Memory B cell (primary cell): ENCODE data around the gene CATSPER2.
"Not testable (repeated sequence)": the region's sequence is repeated elsewhere in the genome, so short reads cannot be mapped to it uniquely, and the experiment has no call there.

Source experiments
- ATAC-seq: fragments of 150-1000 bp; cut with Tn5 transposase; 2 replicates; pipeline ENCODE4 v1.10.0; 2021; ENCODE audit warnings: low read depth, mild to moderate bottlenecking, moderate library complexity
- DNase-seq, 2 donors: peaks; one replicate each; pipeline ENCODE4 v3.0.0; 2022; ENCODE audit warnings: low spot score in 2 of 2
- H3K27ac Mint-ChIP-seq: one replicate; pipeline ENCODE4 v1.8.0; 2022; ENCODE audit warnings: mild to moderate bottlenecking, moderate library complexity, mixed read lengths
- H3K27me3 Mint-ChIP-seq: one replicate; pipeline ENCODE4 v1.8.0; 2022; ENCODE audit warnings: mixed read lengths
- H3K36me3 Mint-ChIP-seq: one replicate; pipeline ENCODE4 v1.8.0; 2022; ENCODE audit warnings: mild to moderate bottlenecking, mixed read lengths
- H3K4me1 Mint-ChIP-seq: one replicate; pipeline ENCODE4 v1.8.0; 2022; ENCODE audit warnings: mixed read lengths
- H3K4me3 Mint-ChIP-seq: one replicate; pipeline ENCODE4 v1.8.0; 2022; ENCODE audit warnings: mild to moderate bottlenecking, moderate library complexity, mixed read lengths
- H3K9me3 Mint-ChIP-seq: one replicate; pipeline ENCODE4 v1.8.0; 2022; ENCODE audit warnings: mixed read lengths

CATSPER2 gene

DNA sequence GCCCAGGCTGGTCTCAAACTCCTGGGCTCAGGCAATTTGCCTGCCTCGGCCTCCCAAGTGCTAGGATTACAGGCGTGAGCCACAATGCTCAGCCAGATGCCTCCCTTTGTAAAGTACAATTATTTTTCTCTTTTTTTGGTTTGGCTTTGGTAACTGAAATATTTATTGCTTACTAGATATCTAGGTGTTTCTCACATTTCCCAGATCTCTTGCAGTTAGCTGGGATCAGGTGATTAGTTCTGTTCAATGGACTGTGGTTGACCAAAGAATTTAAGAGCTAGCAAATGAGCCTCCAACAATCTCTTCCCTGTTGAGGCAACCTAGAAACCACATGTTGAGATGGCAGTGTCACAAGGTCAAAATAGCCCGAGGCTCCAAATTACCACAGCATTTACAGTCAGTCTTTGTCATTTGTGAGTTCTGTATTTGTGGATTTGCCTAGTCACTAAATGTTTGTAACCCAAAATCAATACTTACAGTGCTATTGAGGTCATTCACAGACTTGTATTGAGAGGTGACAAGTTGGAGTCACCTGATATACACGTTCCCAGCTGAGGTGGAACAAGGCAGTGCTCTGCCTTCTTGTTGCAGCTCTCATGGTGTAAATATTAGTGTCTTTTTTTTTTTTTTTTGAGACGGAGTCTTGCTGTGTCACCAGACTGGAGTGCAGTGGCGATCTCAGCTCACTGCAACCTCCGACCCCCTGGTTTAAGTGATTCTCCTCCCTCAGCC lies 26.4 kb downstream of the CATSPER2 start:
- ATAC-seq, H3K4me3 Mint-ChIP-seq, H3K4me1 Mint-ChIP-seq, H3K9me3 Mint-ChIP-seq, DNase-seq, H3K27me3 Mint-ChIP-seq, H3K27ac Mint-ChIP-seq, H3K36me3 Mint-ChIP-seq: not testable (repeated sequence)

DNA sequence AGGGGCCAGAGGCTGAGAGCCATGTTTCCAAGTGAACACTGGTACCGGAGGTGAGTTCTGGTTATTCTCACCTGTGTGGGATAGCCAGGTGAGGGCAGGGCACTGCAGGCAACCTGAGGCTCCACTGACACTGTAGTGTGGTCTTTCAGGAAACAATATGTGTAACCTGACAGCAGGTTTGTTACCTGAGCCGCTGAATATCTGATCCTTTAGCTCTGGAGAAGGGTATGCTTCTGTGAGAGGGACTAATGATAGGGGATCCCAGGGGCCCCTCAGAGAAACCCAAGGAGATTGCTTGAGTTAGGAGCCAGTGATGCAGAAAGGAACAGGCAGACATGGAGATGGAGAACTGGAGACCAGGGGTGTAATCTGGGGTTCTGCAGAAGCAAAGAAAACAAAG lies 29.9 kb downstream of the CATSPER2 start, which contains the start of gene STRC:
Gene STRC (minus strand): TSS at position 101 of the 400 bp plus-strand sequence. CDS start 78 bp downstream, at position 23.
- not testable (repeated sequence) for H3K4me3 Mint-ChIP-seq, H3K27ac Mint-ChIP-seq, H3K4me1 Mint-ChIP-seq, H3K36me3 Mint-ChIP-seq, H3K9me3 Mint-ChIP-seq, H3K27me3 Mint-ChIP-seq, DNase-seq, ATAC-seq

DNA sequence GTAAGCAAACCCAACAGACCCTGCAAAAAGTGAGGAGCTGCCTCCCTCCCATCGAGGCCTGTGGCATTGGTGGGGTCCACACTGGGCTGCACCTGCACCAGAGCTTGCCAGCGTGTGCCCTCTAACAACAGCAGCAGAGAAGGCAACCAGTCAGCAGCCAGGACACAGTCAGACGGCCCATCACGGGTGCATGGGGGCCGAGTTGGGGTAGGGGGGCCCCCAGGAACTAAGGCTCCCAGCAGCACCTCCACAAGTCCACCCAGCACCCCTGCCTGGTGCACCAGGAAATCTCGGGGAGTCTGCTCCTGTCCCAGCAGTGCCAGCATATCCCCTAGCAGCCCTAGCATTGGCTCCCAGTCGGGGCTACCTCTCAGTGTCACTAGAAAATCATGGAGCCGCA lies 30.9 kb downstream of the CATSPER2 start:
- H3K36me3 Mint-ChIP-seq, H3K4me1 Mint-ChIP-seq, H3K27ac Mint-ChIP-seq, H3K27me3 Mint-ChIP-seq, H3K9me3 Mint-ChIP-seq, ATAC-seq, H3K4me3 Mint-ChIP-seq, DNase-seq: not testable (repeated sequence)

DNA sequence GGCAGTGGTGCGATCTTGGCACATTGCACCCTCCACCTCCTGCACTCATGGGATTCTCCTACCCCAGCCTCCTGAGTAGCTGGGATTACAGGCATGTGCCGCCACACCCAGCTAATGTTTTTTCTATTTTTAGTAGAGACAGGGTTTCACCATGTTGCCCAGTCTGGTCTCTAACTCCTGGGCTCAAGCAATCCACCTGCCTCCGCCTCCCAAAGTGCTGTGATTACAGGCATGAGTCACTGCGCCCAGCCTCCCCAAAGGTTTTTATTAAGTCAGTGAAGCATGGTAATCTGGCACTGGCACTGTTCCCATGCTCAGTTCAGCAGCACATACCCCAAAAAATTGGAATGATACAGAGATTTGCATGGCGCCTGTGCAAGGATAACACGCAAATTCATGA lies 46.4 kb downstream of the CATSPER2 start:
- not testable (repeated sequence) for H3K4me3 Mint-ChIP-seq, H3K27ac Mint-ChIP-seq, H3K9me3 Mint-ChIP-seq, H3K4me1 Mint-ChIP-seq, ATAC-seq, H3K36me3 Mint-ChIP-seq, DNase-seq
- peaks cover 25% of the 10 kb centered on the region for H3K27me3 Mint-ChIP-seq

DNA sequence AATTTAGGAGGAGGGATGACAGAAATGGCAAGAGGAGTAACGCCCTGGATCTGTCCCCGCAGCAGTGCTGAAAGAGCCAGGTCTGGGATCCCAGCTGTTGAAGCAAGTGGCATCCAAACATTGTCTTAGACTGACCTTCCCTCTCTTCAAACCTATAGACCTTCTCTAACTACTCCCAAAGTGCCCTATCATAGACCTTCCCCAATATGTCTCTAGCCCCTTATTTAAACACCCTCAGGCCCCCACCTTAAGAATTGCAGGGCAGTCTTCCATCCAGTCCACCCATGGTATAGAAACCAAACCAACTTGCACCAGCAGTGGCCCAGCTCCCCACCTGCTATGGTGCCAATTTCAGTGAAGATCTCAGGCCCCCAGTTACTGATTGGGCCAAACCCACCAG lies 48.4 kb downstream of the CATSPER2 start:
- H3K36me3 Mint-ChIP-seq, H3K4me3 Mint-ChIP-seq, H3K4me1 Mint-ChIP-seq, H3K9me3 Mint-ChIP-seq, H3K27ac Mint-ChIP-seq, ATAC-seq, DNase-seq: not testable (repeated sequence)
- peaks cover 30% of the 10 kb centered on the region for H3K27me3 Mint-ChIP-seq

DNA sequence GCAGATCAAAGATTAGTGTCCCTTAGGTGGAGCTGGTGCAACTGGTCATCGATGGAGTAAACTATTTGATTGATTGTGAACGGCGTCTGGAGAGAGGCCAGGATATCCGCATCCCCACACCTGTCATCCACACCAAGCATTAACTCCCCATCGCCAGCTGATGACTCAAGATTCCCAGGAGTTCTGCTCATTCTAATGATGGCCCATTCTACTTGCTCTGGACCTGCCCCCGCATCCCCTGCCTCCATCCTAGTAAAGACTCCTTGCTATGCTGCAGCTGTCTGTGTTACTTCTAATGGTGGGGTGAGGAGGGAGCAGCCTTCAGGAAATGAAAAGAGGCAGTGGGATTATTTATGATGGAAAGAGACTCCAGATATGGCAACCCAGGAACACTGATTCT lies 49.5 kb downstream of the CATSPER2 start:
- not testable (repeated sequence) for H3K9me3 Mint-ChIP-seq, H3K4me3 Mint-ChIP-seq, ATAC-seq, H3K27ac Mint-ChIP-seq, DNase-seq, H3K4me1 Mint-ChIP-seq, H3K36me3 Mint-ChIP-seq
- H3K27me3 Mint-ChIP-seq: peaks cover 27% of the 10 kb centered on the region

DNA sequence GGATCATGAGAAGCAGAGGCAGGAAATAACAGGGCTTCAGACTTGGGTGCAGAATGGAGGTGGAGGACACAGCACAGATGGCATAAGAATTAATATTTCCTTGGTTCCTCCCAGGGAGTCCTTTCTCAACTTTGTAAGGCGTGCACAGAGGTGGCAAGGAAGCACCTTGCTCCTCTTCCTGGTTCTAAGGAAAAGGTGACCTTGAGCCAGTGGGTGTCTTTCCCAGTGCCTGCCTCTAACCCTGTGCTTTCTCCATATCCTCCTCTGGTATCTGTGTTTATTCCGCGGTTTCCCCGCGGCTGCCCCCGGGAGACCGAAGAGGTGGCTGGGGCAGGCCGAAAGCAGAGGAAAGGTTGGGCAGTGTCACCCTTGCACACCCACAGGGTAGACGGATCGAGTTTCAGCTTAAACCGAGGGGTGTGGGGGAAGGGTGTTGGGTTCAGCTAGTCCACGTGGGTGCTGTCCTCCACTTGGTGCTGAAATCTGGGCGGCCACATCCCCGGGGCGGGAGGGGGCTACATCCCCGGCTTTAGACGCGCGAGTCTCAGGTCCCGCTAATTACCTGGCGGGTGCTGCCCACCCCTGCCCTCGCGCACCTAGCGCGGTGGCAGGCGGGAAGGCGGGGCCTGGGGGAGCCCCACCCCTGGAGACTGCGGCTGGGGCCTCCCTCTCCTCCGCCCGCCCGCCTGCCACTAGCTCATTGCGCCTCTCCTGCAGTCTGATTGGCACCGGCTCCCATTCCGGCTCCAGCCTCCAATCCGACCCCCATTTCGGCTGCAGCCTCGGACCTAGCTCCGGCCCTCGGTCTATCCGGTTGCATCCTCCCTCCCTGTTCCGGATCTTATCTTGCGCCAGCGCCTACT lies 55.1 kb downstream of the CATSPER2 start, which contains the start of gene CKMT1B:
Gene CKMT1B (plus strand): TSS at position 700 of the 863 bp plus-strand sequence. CDS start 192 bp downstream, outside the sequence.
- H3K4me1 Mint-ChIP-seq, DNase-seq, H3K27ac Mint-ChIP-seq, H3K4me3 Mint-ChIP-seq, H3K9me3 Mint-ChIP-seq, H3K36me3 Mint-ChIP-seq, ATAC-seq: not testable (repeated sequence)
- H3K27me3 Mint-ChIP-seq: peaks cover 11% of the 10 kb centered on the region

DNA sequence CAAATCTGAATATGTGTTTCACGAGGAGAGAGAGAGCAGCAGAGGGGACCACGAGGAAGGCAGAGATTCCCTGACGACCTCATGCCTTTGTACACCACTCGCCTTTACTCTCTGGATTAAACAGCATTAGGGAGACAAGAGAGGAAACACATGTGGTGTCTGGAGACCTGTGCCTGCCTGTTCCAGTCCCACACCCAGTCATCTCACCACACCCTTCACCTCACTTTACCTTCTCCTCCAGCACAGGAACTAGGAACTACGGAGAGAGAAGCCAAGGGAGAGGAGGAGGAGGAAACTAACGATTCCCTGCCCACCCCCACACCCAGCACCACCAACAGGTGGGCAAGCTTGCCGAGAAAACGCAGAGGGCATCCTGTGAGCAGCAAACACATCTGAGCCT lies 55.8 kb downstream of the CATSPER2 start:
- not testable (repeated sequence) for H3K36me3 Mint-ChIP-seq, ATAC-seq, H3K27me3 Mint-ChIP-seq, H3K9me3 Mint-ChIP-seq, DNase-seq, H3K4me1 Mint-ChIP-seq, H3K4me3 Mint-ChIP-seq, H3K27ac Mint-ChIP-seq

DNA sequence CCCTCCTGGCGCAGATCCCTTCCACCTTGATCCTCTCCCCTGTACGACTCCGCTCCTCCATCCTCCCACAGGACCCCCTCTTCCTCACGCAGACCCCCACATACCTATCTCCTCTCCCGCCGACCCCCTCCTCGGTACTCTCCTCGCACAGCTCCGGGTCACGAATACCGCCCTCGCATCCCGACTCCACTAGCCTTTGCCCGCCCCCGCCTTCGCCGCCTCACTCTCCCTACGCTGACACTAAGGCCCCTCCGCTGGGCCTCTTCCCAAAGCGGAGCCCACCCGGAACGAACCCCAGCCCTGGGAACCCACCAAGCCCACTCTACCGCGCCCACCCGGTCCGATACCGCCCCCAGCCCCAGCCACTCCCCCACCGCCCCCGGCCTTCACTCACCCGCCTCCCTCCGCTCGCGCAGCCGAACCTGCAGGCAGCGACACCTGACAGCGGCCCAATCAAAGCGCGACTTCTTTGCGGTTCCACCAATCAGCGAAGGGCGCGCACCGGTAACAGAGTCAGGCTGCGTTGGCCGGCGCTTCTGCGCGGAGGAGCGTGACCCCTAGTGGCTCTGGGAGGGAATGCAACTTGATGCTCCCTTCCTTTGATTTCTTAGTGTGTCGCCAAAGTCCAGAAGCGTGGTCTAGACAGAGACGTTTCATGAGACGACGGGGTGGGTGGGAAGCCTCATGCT lies 58.7 kb downstream of the CATSPER2 start, which contains the start of gene PPIP5K1:
Gene PPIP5K1 (minus strand): TSS at position 431 of the 689 bp plus-strand sequence. CDS start 5,704 bp downstream, outside the sequence.
- ATAC-seq: peak; percentile 97
- H3K4me1 Mint-ChIP-seq, H3K27me3 Mint-ChIP-seq, DNase-seq, H3K9me3 Mint-ChIP-seq, H3K27ac Mint-ChIP-seq, H3K4me3 Mint-ChIP-seq, H3K36me3 Mint-ChIP-seq: not testable (repeated sequence)
